ENCODE measurements around the gene CLIP2. TPM values are rescaled to one million over a fixed set of nuclear protein-coding genes. Genes with fewer than 3 reads are reported as not detected.

CLIP2 gene
- total and polyA plus RNA-seq, 2 of the 4 experiments (the other 2 are of a cell fraction), result 18.1 to 20.7 TPM

GRCh38 chr7:74299401-74299800 is 10.2 kb downstream of the CLIP2 start:
- H3K9ac ChIP-seq (ENCODE audit: low read depth, low read length), result no peak overlapping the region
- no peak overlapping the region for H3K27ac ChIP-seq (ENCODE audit: insufficient read depth, low read length)
- H2AK5ac ChIP-seq (ENCODE audit: low read depth, low read length), result no peak overlapping the region
- H2AK9ac ChIP-seq (replicated peaks; ENCODE audit: low read depth, low read length, poor library complexity), result no peak overlapping the region
- DNase-seq, result no peak
- peaks cover 20 to 81% of the 10 kb centered on the region in 2 experiments for H3K79me1 ChIP-seq (ENCODE audit: low read depth in 1 of 2, low read length in 2 of 2)
- H3K36me3 ChIP-seq (ENCODE audit: control insufficient read depth, insufficient read depth, low read length), result 0 out of 2 replicates have a peak, but pooled peaks cover 3% of the 10 kb centered on the region
- in situ Hi-C loops (cut with MboI; ENCODE audit: low sequenced_read_pairs) (no loop called here), dilution Hi-C loops (cut with HindIII; ENCODE audit: low sequenced_read_pairs, unreplicated experiment) (no loop called here), intact Hi-C loops (cut with micrococcal nuclease) (no loop called here)
- no peak overlapping the region for H3K4me2 ChIP-seq (ENCODE audit: low read depth, low read length)
- no TSS peak for BruUV-seq (replicated peaks)
- H3K14ac ChIP-seq (replicated peaks; ENCODE audit: low read depth, low read length), result no peak overlapping the region
- H3K9me3 ChIP-seq (ENCODE audit: control insufficient read depth, insufficient read depth, low read length), result no peaks in the 10 kb centered on the region
- no peak overlapping the region for H2BK15ac ChIP-seq (ENCODE audit: low read depth, low read length)
- H2AFZ ChIP-seq (replicated peaks; ENCODE audit: low read length, poor library complexity), result no peak overlapping the region
- H3K4me3 ChIP-seq (ENCODE audit: insufficient read depth, low read depth, low read length), result no peak overlapping the region
- H4K20me1 ChIP-seq (ENCODE audit: insufficient read depth, low read length), result peaks cover 95% of the 10 kb centered on the region
- H2BK120ac ChIP-seq (ENCODE audit: low read depth, low read length), result no peak overlapping the region
- ChIA-PET POLR2A (ENCODE audit: unreplicated experiment) (interaction anchor here (0.6 kb wide), 1 partner anchor 52 kb away, joined by 4 read pairs; no protein-coding TSS in a partner anchor), CTCF (no interaction called here)
- no peak for ATAC-seq (ENCODE audit: low read depth)
- no peak overlapping the region for H2BK20ac ChIP-seq (ENCODE audit: low read depth, low read length)
- TF ChIP-seq RCOR1 (IDR thresholded peaks at IDR 0.05; ENCODE audit: insufficient replicate concordance, low read length) (no peak), MAFK (IDR thresholded peaks at IDR 0.05; ENCODE audit: low read depth, low read length) (no peak), FOS (IDR thresholded peaks at IDR 0.05; ENCODE audit: low read depth, low read length) (no peak), MAZ (IDR thresholded peaks at IDR 0.05; ENCODE audit: borderline replicate concordance, low read depth, low read length) (no peak), BHLHE40 (IDR thresholded peaks at IDR 0.05; ENCODE audit: low read depth, low read length) (no peak), CHD1 (IDR thresholded peaks at IDR 0.05; ENCODE audit: low read depth, low read length) (no peak), USF2 (IDR thresholded peaks at IDR 0.05; ENCODE audit: low read depth, low read length) (no peak), CTCF (conservative IDR thresholded peaks at IDR 0.05; ENCODE audit: low read depth, low read length) (no peak), SMC3 (IDR thresholded peaks at IDR 0.05; ENCODE audit: low read depth, low read length) (no peak), MXI1 (IDR thresholded peaks at IDR 0.05; ENCODE audit: borderline replicate concordance, low read depth, low read length) (no peak), ELK1 (IDR thresholded peaks at IDR 0.05; ENCODE audit: borderline replicate concordance, low read depth, low read length) (no peak), POLR2A (IDR thresholded peaks at IDR 0.05; ENCODE audit: low read depth, low read length) (no peak), RAD21 (IDR thresholded peaks at IDR 0.05; ENCODE audit: low read length) (no peak), RFX5 (IDR thresholded peaks at IDR 0.05; ENCODE audit: low read depth, low read length) (no peak), CEBPB (IDR thresholded peaks at IDR 0.05; ENCODE audit: low read depth, low read length) (no peak), NFE2L2 (IDR thresholded peaks at IDR 0.05; ENCODE audit: low read depth, low read length) (no peak)
- peaks cover 12% of the 10 kb centered on the region for H3K4me1 ChIP-seq (ENCODE audit: control insufficient read depth, insufficient read depth, low read length)
- H3K9me1 ChIP-seq (ENCODE audit: insufficient read depth, low read length), result peaks cover 19% of the 10 kb centered on the region
- H3K56ac ChIP-seq (ENCODE audit: extremely low read depth, insufficient read depth, low read length), result no peak overlapping the region
- H3K27me3 ChIP-seq (ENCODE audit: control insufficient read depth, insufficient read depth, low read length), result no peaks in the 10 kb centered on the region
- no peak overlapping the region for H4K8ac ChIP-seq (ENCODE audit: low read depth in 2 of 2, low read length in 2 of 2)
- no peak overlapping the region for H3K4ac ChIP-seq (ENCODE audit: low read depth, low read length)
- H3K18ac ChIP-seq (ENCODE audit: low read depth, low read length), result no peak overlapping the region
- H4K5ac ChIP-seq (ENCODE audit: low read depth, low read length), result no peak overlapping the region
- no peak overlapping the region for H4K91ac ChIP-seq (ENCODE audit: insufficient read depth, low read depth, low read length)
- no peak overlapping the region for H3K23ac ChIP-seq (ENCODE audit: low read depth, low read length)
- WGBS, 2 experiments (ENCODE audit: extremely low coverage in 2 of 2, insufficient read length in 1 of 2), result 100% methylated on average over 1 of the region's 8 CpGs; no CpG with 5 or more reads in 1 of the 2 experiments
- no peak overlapping the region for H2BK5ac ChIP-seq (ENCODE audit: low read depth, low read length, poor library complexity, severe bottlenecking)
